ENCODE measurements around the gene SPATA6.

Gene SPATA6

DNA sequence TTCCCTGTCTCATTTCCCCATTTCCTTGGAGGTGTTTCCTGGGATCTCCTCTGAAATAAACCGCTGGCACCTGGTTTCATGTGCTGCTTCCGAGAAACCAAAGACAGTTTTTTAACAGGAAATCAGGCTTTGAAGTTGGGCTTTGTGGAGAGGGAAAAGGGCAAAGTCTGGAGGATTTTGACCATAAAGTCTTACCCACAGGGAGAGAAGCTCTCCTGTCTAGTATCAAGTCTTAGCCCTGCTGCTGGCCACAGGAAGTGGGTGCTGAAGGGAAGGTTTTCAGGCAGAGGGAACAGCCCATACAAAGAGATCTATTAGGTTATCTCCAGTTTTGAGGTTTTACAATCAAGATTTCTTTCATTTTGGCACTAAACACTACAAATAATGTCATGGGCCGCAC is 220.2 kb downstream of the SPATA6 start:
- Histone ChIP-seq H3K36me3 (ENCODE audit: control insufficient read depth in 2 of 2, insufficient read depth in 1 of 2, low read length in 2 of 2) (no peaks in the 10 kb centered on the region), H3K9me3 (ENCODE audit: control insufficient read depth, insufficient read depth, low read depth, low read length) (no peaks in the 10 kb centered on the region), H3K4me3 (ENCODE audit: low read depth, low read length) (no peak overlapping the region), H3K4me1 (ENCODE audit: control insufficient read depth, insufficient read depth, low read length) (no peaks in the 10 kb centered on the region), H3K27ac (ENCODE audit: extremely low read depth, low read depth, low read length) (no peak overlapping the region)
- TF ChIP-seq, protein P1, sequence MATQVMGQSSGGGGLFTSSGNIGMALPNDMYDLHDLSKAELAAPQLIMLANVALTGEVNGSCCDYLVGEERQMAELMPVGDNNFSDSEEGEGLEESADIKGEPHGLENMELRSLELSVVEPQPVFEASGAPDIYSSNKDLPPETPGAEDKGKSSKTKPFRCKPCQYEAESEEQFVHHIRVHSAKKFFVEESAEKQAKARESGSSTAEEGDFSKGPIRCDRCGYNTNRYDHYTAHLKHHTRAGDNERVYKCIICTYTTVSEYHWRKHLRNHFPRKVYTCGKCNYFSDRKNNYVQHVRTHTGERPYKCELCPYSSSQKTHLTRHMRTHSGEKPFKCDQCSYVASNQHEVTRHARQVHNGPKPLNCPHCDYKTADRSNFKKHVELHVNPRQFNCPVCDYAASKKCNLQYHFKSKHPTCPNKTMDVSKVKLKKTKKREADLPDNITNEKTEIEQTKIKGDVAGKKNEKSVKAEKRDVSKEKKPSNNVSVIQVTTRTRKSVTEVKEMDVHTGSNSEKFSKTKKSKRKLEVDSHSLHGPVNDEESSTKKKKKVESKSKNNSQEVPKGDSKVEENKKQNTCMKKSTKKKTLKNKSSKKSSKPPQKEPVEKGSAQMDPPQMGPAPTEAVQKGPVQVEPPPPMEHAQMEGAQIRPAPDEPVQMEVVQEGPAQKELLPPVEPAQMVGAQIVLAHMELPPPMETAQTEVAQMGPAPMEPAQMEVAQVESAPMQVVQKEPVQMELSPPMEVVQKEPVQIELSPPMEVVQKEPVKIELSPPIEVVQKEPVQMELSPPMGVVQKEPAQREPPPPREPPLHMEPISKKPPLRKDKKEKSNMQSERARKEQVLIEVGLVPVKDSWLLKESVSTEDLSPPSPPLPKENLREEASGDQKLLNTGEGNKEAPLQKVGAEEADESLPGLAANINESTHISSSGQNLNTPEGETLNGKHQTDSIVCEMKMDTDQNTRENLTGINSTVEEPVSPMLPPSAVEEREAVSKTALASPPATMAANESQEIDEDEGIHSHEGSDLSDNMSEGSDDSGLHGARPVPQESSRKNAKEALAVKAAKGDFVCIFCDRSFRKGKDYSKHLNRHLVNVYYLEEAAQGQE (tag by site-specific recombination; IDR thresholded peaks at IDR 0.05): peak; percentile 48; the same call in 1 of the 2 replicates
- TF ChIP-seq SETDB1 (IDR thresholded peaks at IDR 0.05; ENCODE audit: insufficient read length, low read length): no peak
- ChIA-PET POLR2A (no interaction called here), CTCF (interaction anchor here (0.6 to 1.6 kb wide), 5 partner anchors 12 to 791 kb away, joined by 3 to 4 read pairs (median 3); no protein-coding TSS in a partner anchor)

DNA sequence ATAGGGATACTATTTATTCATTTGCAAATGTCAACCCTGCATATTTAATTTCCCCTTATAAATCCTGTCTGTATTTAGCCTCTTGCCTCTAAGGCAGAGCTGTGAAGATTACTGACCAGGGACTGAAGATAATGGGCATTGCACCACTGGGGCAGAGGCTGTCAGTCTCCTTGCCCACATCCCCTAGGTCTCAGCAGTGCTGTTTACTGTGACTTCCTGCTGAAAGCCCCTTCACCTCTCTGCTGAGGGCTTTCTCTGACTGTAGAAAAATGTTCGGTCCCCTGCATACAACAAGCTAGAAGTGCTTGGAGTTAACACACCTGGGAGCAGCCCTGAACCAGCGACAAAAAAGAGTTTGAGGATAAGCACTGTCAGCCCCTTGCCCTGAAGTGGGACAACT is 220.7 kb downstream of the SPATA6 start:
- POLR2A ChIA-PET: no interaction called here
- H3K9me3 ChIP-seq (ENCODE audit: control insufficient read depth, insufficient read depth, low read depth, low read length): no peaks in the 10 kb centered on the region
- H3K4me1 ChIP-seq (ENCODE audit: control insufficient read depth, insufficient read depth, low read length): no peaks in the 10 kb centered on the region
- TF ChIP-seq ZNF266 (tag by site-specific recombination; IDR thresholded peaks at IDR 0.05; ENCODE audit: low read depth): no peak
- no peak for TF ChIP-seq ZNF10 (tag by site-specific recombination; IDR thresholded peaks at IDR 0.05)
- TF ChIP-seq ZNF169 (tag by site-specific recombination; IDR thresholded peaks at IDR 0.05): no peak
- TF ChIP-seq, protein P2, sequence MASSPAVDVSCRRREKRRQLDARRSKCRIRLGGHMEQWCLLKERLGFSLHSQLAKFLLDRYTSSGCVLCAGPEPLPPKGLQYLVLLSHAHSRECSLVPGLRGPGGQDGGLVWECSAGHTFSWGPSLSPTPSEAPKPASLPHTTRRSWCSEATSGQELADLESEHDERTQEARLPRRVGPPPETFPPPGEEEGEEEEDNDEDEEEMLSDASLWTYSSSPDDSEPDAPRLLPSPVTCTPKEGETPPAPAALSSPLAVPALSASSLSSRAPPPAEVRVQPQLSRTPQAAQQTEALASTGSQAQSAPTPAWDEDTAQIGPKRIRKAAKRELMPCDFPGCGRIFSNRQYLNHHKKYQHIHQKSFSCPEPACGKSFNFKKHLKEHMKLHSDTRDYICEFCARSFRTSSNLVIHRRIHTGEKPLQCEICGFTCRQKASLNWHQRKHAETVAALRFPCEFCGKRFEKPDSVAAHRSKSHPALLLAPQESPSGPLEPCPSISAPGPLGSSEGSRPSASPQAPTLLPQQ (tag by site-specific recombination; IDR thresholded peaks at IDR 0.05): no peak
- TF ChIP-seq ZNF121 (tag by site-specific recombination; IDR thresholded peaks at IDR 0.05): no peak
- no peak for TF ChIP-seq GLI4 (tag by site-specific recombination; IDR thresholded peaks at IDR 0.05)
- no peak for TF ChIP-seq ZBTB7A (tag by site-specific recombination; IDR thresholded peaks at IDR 0.05; ENCODE audit: low read depth)
- TF ChIP-seq, protein P3, sequence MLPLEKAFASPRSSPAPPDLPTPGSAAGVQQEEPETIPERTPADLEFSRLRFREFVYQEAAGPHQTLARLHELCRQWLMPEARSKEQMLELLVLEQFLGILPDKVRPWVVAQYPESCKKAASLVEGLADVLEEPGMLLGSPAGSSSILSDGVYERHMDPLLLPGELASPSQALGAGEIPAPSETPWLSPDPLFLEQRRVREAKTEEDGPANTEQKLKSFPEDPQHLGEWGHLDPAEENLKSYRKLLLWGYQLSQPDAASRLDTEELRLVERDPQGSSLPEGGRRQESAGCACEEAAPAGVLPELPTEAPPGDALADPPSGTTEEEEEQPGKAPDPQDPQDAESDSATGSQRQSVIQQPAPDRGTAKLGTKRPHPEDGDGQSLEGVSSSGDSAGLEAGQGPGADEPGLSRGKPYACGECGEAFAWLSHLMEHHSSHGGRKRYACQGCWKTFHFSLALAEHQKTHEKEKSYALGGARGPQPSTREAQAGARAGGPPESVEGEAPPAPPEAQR (tag by site-specific recombination; IDR thresholded peaks at IDR 0.05): no peak
- no peak for TF ChIP-seq ZNF155 (tag by site-specific recombination; IDR thresholded peaks at IDR 0.05)
- no peak for TF ChIP-seq SCRT2 (tag by site-specific recombination; IDR thresholded peaks at IDR 0.05)
- TF ChIP-seq ZFHX2 (tag by site-specific recombination; conservative IDR thresholded peaks at IDR 0.05): no peak
- TF ChIP-seq ZNF571 (tag by site-specific recombination; IDR thresholded peaks at IDR 0.05): no peak
- TF ChIP-seq ZFP3 (tag by site-specific recombination; IDR thresholded peaks at IDR 0.05; ENCODE audit: low read depth): no peak
- TF ChIP-seq ZNF704 (tag by site-specific recombination; IDR thresholded peaks at IDR 0.05): no peak
- TF ChIP-seq RBAK (tag by site-specific recombination; IDR thresholded peaks at IDR 0.05): no peak
- TF ChIP-seq INSM2 (tag by site-specific recombination; IDR thresholded peaks at IDR 0.05): no peak
- no peak for TF ChIP-seq ZNF335 (tag by site-specific recombination; conservative IDR thresholded peaks at IDR 0.05)
- TF ChIP-seq ZNF16 (tag by site-specific recombination; IDR thresholded peaks at IDR 0.05; ENCODE audit: low read depth): no peak
- H3K27ac ChIP-seq (ENCODE audit: extremely low read depth, low read depth, low read length): no peak overlapping the region
- H3K36me3 ChIP-seq (ENCODE audit: control insufficient read depth in 2 of 2, insufficient read depth in 1 of 2, low read length in 2 of 2): no peaks in the 10 kb centered on the region
- CTCF ChIA-PET: interaction anchor here (0.6 to 1.6 kb wide), 5 partner anchors 15 to 791 kb away, joined by 3 read pairs; no protein-coding TSS in a partner anchor
- no peak overlapping the region for H3K4me3 ChIP-seq (ENCODE audit: low read depth, low read length)
